ENCODE measurements around the gene ITGA11. TPM values are rescaled to one million over a fixed set of nuclear protein-coding genes. Genes with fewer than 3 reads are reported as not detected.

ITGA11 gene
- total and polyA plus RNA-seq, 2 experiments from 2014 or later: 0.03 to 0.40 TPM

GRCh38 chr15:68310804-68311463 is 121.0 kb downstream of the ITGA11 start:
- no peaks in the 10 kb centered on the region for H3K9me3 Mint-ChIP-seq
- H3K4me1 Mint-ChIP-seq: peaks cover 45% of the 10 kb centered on the region
- Histone ChIP-seq H3K27ac (ENCODE audit: low read depth) (no peak overlapping the region), H3K36me3 (ENCODE audit: insufficient read depth) (no peaks in the 10 kb centered on the region), H3K27me3 (ENCODE audit: insufficient read depth) (no peaks in the 10 kb centered on the region), H3K79me2 (replicated peaks; ENCODE audit: insufficient read depth) (no peaks in the 10 kb centered on the region), H3K9me2 (ENCODE audit: insufficient read depth) (no peaks in the 10 kb centered on the region), H3K4me2 (no peak overlapping the region), H3K4me1 (ENCODE audit: insufficient read depth) (peaks cover 18% of the 10 kb centered on the region), H3K4me3 (no peak overlapping the region), H2AFZ (peak overlapping the region; percentile 86; the same call in 1 of the 2 replicates), H3F3A (replicated peaks; ENCODE audit: low read depth) (peaks cover 8% of the 10 kb centered on the region; the same call in 1 of the 2 replicates), H4K20me1 (replicated peaks; ENCODE audit: insufficient read depth) (no peaks in the 10 kb centered on the region)
- H3K36me3 Mint-ChIP-seq (ENCODE audit: low read depth): no peaks in the 10 kb centered on the region
- ATAC-seq (no peak), DNase-seq (ENCODE audit: low spot score) (no peak)
- no peak overlapping the region for H3K4me3 Mint-ChIP-seq
- no peak overlapping the region for H3K27ac Mint-ChIP-seq
- TF ChIP-seq CREB1 (CRISPR knock-in tag; IDR thresholded peaks at IDR 0.05; ENCODE audit: low read depth) (no peak), CTCF (conservative IDR thresholded peaks at IDR 0.05; ENCODE audit: low read depth in 2 of 2) (no peak), POLR2AphosphoS5 (IDR thresholded peaks at IDR 0.05; ENCODE audit: low read depth) (no peak), JUNB (IDR thresholded peaks at IDR 0.05; ENCODE audit: unreplicated experiment) (no peak), ZNF114 (CRISPR knock-in tag; IDR thresholded peaks at IDR 0.05) (no peak), EZH2phosphoT487 (IDR thresholded peaks at IDR 0.05; ENCODE audit: unreplicated experiment) (no peak), STAT1 (IDR thresholded peaks at IDR 0.05; ENCODE audit: unreplicated experiment) (no peak), EZH2 (IDR thresholded peaks at IDR 0.05; ENCODE audit: low read depth, unreplicated experiment) (no peak), ZNF462 (CRISPR knock-in tag; IDR thresholded peaks at IDR 0.05) (no peak), NANOG (IDR thresholded peaks at IDR 0.05; ENCODE audit: borderline replicate concordance) (no peak)
- TF ChIP-seq, protein P1, sequence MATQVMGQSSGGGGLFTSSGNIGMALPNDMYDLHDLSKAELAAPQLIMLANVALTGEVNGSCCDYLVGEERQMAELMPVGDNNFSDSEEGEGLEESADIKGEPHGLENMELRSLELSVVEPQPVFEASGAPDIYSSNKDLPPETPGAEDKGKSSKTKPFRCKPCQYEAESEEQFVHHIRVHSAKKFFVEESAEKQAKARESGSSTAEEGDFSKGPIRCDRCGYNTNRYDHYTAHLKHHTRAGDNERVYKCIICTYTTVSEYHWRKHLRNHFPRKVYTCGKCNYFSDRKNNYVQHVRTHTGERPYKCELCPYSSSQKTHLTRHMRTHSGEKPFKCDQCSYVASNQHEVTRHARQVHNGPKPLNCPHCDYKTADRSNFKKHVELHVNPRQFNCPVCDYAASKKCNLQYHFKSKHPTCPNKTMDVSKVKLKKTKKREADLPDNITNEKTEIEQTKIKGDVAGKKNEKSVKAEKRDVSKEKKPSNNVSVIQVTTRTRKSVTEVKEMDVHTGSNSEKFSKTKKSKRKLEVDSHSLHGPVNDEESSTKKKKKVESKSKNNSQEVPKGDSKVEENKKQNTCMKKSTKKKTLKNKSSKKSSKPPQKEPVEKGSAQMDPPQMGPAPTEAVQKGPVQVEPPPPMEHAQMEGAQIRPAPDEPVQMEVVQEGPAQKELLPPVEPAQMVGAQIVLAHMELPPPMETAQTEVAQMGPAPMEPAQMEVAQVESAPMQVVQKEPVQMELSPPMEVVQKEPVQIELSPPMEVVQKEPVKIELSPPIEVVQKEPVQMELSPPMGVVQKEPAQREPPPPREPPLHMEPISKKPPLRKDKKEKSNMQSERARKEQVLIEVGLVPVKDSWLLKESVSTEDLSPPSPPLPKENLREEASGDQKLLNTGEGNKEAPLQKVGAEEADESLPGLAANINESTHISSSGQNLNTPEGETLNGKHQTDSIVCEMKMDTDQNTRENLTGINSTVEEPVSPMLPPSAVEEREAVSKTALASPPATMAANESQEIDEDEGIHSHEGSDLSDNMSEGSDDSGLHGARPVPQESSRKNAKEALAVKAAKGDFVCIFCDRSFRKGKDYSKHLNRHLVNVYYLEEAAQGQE (IDR thresholded peaks at IDR 0.05; ENCODE audit: unreplicated experiment): no peak
- H3K27me3 Mint-ChIP-seq (ENCODE audit: insufficient read depth, low read depth, poor library complexity): peaks cover 21% of the 10 kb centered on the region

Data from GM23338 (cell line).